ELR (cell line): ENCODE measurements around the gene ERCC6L2.

ENCODE experiments used
- DNase-seq: peaks from one replicate; pipeline ENCODE4 v3.0.0-alpha.2; 2015; ENCODE audit warnings: low read depth

ERCC6L2 gene

GRCh38 chr9:95920017-95920416 is 44.5 kb downstream of the ERCC6L2 start:
- DNase-seq, result no peak

GRCh38 chr9:95923794-95924193 is 48.3 kb downstream of the ERCC6L2 start:
- DNase-seq, result no peak

- DNase-seq, result no peak
Measured at GRCh38 chr9:95924987-95925386, 49.5 kb downstream of the ERCC6L2 start.

- DNase-seq, result no peak
Measured at GRCh38 chr9:95927271-95928004, 51.9 kb downstream of the ERCC6L2 start.

GRCh38 chr9:95930277-95930676 is 54.8 kb downstream of the ERCC6L2 start:
- no peak for DNase-seq

- DNase-seq, result no peak
Measured at GRCh38 chr9:95935861-95936578, 60.5 kb downstream of the ERCC6L2 start.

- DNase-seq, result no peak
Measured at GRCh38 chr9:95936579-95937075, 61.1 kb downstream of the ERCC6L2 start.

GRCh38 chr9:95937131-95937530 is 61.6 kb downstream of the ERCC6L2 start:
- DNase-seq, result no peak

- no peak for DNase-seq
Measured at GRCh38 chr9:95938724-95939123, 63.2 kb downstream of the ERCC6L2 start.

- DNase-seq, result no peak
Measured at GRCh38 chr9:95939472-95939871, 64.0 kb downstream of the ERCC6L2 start.

GRCh38 chr9:95940265-95940664 is 64.8 kb downstream of the ERCC6L2 start:
- DNase-seq, result no peak

GRCh38 chr9:95942016-95942415 is 66.5 kb downstream of the ERCC6L2 start:
- no peak for DNase-seq

GRCh38 chr9:95947118-95947517 is 71.6 kb downstream of the ERCC6L2 start:
- no peak for DNase-seq

GRCh38 chr9:95952471-95952870 is 77.0 kb downstream of the ERCC6L2 start:
- no peak for DNase-seq

GRCh38 chr9:95953986-95954385 is 78.5 kb downstream of the ERCC6L2 start:
- DNase-seq, result no peak

- DNase-seq, result no peak
Measured at GRCh38 chr9:95954940-95955339, 79.4 kb downstream of the ERCC6L2 start.

- no peak for DNase-seq
Measured at GRCh38 chr9:95962936-95963335, 87.4 kb downstream of the ERCC6L2 start.

- no peak for DNase-seq
Measured at GRCh38 chr9:95963659-95964058, 88.2 kb downstream of the ERCC6L2 start.

- no peak for DNase-seq
Measured at GRCh38 chr9:95966306-95966705, 90.8 kb downstream of the ERCC6L2 start.

GRCh38 chr9:95970317-95970716 is 94.8 kb downstream of the ERCC6L2 start:
- no peak for DNase-seq

GRCh38 chr9:95971815-95972214 is 96.3 kb downstream of the ERCC6L2 start:
- DNase-seq, result no peak

- DNase-seq, result no peak
Measured at GRCh38 chr9:95974389-95974788, 98.9 kb downstream of the ERCC6L2 start.

- DNase-seq, result no peak
Measured at GRCh38 chr9:95977371-95977770, 101.9 kb downstream of the ERCC6L2 start.
